ELF-1 (cell line): ENCODE data around the gene DENND4A.
"Not testable (repeated sequence)": the region's sequence is repeated elsewhere in the genome, so short reads cannot be mapped to it uniquely, and the experiment has no call there.

Source experiments
- DNase-seq: peaks from one replicate; pipeline ENCODE4 v3.0.0-alpha.2; 2016; ENCODE audit warnings: low read depth, low spot score

The DENND4A gene

DNA sequence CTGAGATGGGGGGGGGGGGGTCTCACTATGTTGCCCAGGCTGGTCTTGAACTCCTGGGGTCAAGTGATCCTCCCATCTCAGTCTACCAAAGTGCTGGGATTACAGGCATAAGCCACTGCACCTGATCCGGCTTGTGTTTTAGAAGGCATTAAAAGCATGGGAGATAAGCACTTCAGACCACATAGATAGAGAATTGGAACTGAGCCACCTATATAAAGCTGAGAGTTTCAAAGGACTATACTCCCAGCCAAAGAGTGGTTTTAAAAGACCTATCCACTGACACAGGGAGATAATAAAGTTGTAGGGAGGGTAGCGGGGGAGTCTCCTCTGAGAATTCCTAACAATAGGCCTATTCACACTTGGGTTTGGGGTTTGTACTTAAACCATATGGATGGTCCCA is 34.8 kb downstream of the DENND4A start:
- no peak for DNase-seq

DNA sequence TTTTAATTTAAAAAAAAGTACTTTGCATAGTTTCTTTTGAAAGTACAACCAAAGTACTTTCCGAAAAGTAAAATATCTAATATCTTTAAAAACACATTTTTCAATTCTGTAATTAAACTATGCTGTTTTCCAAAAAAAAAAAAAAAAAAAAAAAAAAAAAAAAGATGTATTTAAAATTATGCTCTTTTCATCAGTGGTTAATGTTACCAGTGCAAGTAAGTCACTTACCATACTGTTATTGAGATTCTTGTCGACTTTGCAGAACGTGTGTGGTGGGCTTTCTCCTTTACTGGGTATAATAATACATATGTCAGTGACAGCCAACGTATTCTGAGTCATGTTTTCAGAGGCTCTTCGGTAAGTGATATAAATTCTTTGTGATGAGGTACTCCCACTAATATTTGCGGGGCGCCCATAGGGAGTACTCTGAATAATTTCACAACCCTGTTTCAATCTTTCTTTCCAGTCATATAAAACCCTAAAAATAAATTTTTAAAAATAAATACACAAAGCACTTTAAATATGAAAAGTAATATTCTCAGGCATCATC is 39.9 kb downstream of the DENND4A start:
- DNase-seq: no peak

DNA sequence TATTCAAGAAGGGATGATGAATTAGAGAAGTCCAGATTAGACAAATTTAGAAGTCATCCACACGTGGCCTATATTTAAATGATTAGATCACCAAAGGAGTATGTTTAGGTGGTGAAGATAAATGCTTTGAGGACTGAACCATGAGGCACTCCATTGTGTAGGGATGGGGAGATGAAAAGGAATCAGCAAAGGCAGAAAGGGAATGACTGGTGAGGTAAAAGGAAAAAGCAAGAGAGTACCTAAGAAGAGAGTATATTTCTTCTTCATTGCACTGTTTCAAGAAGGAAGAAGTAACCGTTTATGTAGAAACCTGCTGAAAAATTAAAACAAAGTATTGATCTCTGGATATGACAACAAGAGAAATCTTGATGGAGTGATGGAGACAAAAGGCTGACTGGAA is 40.7 kb downstream of the DENND4A start:
- no peak for DNase-seq

DNA sequence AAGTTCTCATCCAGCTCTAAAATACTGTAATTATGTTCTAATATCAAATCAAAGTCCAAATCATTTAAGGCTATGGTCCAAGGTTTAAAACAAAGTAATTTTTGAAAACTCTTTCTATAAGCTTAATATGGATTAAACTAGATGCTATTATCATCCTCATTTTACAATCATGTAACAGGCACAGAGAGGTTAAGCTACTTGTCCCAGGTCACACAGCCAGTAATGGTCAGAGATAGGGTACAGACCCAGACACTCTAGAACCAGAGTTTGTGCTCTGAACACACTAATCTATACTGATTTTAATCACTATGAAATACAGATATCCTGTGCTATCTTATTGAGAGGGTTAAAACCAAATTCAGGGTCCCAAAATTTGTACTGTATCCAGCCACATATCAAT is 44.8 kb downstream of the DENND4A start:
- DNase-seq: no peak

DNA sequence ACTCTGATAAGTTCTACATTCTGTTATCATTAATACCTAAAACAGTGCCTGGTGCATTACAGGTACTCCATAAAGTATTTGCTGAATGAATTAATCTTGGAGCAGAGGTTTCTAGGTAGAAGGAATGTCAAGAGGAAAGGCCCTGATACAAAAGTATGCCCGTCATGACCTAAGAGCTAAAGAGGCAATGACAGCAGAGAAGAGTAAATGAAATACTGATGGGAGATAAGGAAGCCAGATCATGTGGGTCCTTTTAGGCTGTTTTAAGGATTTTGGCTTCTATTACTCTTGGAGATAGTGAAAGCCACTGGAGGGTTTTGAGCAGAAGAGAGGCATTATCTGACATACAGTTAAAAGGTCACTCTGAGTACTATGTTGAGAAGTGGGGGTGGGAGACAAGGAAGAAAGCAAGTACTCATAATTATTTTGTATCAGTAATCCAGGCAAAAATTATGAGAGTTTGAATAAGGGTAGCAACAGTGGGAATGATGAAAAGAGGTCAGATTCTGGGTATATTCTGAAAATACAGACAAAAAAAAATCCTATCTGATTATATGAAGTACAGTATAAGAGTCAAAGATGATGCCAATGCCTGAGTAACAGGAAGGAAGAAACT is 48.3 kb downstream of the DENND4A start:
- DNase-seq: no peak

DNA sequence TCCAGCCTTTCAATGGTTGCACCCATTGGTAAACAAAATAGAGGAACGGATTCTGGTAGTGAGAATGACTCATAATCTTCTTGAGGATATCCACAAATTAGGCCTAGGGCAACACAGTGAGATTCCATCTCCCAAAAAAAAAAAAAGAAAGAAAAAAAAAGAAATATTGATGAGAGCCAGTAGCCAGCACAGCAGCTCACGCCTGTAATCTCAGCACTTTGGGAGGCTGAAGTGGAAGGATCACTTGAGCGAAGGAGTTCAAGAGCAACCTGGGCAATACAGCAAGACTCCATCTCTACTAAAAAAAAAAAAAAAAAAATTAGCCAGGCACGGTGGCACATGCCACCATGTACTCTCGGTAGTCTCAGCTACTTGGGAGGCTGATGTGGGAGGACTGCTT is 51.9 kb downstream of the DENND4A start:
- DNase-seq: no peak

DNA sequence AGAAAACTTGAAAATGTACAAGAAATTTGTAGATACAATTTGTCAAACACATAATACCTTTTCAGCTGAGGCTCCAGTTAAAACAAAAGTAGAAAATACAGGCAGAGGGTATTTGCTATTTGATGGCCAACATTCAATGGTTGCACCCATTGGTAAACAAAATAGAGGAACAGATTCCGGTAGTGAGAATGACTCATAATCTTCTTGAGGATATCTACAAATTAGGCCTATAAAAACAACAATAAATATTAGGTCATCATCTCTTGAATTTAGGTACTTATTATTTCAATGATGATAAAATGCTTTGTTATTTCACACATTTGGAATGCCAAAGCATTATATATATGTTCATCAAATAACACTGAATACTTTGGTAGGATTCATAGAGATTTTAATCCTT is 53.4 kb downstream of the DENND4A start:
- no peak for DNase-seq

DNA sequence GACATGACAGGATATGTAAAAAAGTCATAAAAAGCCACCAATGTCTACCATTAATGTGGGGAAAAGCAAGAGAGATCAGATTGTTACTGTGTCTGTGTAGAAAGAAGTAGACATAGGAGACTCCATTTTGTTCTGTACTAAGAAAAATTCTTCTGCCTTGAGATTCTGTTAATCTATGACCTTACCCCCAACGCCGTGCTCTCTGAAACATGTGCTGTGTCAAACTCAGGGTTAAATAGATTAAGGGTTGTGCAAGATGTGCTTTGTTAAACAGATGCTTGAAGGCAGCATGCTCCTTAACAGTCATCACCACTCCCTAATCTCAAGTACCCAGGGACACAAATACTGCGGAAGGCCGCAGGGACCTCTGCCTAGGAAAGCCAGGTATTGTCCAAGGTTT is 58.5 kb downstream of the DENND4A start:
- not testable (repeated sequence) for DNase-seq

DNA sequence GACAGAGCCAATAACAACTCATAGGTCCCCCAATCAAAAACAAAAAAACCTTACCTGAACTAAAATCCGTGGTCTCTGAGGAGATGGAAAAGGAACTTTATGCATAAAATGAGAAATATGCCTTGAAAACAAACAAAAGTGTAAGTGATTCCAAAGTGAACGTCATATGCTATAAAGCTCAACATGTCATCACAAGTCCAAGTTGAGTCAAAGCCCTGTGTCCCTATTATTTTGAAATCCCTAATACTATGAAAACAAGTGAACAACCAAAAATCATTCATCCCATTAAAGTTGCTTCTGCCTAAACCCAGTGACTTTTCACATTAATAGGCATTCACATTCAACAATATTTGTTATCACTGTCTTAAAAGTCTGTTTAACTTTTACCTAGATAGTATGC is 59.4 kb downstream of the DENND4A start:
- no peak for DNase-seq

DNA sequence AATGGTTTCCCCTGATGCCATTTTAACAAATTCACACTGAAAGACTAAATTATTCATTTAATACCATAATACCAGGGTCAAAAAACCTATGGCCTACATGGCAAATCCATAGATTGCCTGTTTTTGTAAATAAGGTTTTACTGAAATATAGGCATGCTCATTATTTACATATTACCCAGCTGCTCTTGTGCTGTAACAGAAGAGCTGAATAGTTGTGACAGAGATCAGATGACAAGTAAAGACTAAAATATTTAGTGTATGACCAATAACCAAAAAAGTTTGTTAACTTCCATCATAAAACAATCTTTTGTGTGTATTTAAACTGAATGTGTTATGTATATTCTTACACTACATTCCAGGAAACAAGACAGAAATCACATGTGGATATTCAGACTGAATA is 60.2 kb downstream of the DENND4A start:
- no peak for DNase-seq

DNA sequence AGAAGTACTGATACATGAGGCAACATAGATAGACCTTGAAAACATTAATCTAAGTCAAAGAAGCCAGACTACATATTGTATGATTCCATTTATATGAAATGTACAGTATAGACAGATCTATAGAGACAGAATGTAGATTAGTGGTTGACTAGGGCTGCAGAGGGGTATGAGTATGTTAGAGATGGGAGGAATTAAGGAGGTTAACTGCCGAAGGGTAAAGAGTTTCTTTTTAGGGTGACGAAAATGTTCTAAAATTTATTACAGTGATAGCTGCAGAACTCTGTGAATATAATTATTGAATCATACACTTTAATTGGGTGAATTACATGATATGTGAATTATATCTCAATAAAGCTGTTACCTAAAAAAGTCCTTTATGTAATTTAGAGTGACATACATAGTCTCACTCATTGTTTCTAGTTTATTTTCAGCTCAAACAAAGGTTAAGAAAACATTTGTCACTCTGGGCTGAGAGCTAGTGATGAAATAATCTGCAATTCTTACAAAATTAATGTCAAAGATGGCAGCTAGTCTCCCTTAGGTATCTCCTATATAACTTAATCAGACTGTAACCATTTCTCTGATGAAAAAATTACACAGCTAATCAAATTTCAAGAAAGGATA is 61.4 kb downstream of the DENND4A start:
- no peak for DNase-seq

DNA sequence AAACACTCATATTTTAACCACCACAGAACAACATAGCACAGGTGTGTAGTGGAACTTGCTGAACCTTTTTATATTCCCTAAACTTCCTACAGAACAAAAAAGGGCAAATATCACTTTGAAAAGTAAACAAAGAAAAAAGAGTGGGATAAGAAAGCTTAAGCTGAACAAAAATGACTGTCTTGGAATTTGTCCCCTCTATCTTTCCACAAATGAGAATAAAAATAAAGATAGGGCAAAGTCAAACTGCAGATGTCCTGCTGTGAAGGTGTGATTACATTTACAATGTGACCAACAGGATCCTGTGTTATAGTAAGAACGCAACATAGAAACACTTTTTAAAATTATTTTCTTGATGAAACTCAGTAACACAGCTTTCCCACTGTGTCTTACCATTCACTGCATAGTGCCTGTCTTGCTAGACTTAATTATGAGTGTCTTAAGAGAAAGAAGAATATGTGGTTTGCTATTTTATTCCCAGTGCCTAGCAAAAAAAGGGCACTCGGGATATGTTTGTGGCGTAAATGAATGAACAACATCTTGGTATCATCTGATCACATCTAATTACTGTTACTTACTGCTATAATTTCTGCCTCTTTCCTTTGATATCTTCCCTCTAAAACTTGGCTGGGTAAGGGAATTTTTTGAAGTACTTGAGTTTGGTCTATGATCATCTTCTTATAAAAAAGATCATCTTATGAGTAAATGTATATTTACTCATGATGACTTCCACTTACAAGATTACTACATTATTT is 67.5 kb downstream of the DENND4A start:
- DNase-seq: no peak

DNA sequence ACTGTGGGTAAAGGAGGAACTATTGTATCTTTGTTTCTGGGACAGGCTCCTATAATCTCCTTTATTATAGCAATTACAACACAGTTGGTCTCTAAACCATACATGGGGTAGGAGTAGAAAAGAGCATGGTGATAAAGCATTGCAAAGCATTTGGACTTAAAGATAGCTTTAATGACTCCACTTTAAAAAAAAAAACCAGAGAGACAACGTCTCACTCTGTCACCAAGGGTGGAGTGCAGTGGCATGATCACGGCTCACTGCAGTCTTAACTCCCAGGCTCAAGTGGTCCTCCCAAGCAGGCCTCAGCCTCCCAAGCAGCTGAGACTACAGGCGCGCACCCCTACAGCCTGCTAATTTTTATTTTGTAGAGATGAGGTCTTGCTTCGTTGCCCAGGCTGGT is 68.2 kb downstream of the DENND4A start:
- DNase-seq: no peak

DNA sequence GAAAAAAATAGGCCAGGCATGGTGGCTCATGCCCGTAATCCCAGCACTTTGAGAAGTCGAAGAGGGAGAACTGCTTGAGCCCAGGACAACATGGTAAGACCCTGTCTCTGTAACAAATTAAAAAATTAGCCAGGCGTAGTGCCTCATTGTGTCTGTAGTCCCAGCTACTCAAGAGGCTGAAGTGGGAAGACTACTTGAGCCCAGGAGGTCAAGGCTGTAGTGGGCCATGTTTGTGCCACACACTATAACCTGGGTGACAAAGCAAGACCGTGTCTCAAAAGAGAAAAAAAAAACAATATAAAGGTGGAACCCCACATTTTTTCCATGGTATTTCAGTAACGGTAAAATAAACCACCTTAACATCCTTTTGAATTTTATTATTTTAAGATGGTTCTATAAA is 69.9 kb downstream of the DENND4A start:
- no peak for DNase-seq

DNA sequence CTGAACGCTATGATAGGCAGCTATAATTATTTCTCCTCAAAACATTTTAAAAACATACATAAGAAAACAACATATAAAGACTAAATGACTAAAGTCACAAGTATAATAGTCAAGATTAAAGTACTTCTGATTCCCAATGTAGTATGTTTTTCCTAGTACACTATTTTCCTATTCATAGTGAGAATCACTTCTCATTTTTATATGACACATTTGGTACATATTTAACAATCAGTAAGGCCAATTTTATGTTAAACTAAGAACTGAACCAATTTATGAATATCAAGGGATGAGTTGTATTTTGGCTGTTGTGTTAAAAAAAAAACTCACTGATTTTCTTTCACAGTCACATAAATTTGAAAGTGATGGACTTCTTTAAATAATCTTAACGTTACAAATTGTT is 79.7 kb downstream of the DENND4A start:
- DNase-seq: no peak

DNA sequence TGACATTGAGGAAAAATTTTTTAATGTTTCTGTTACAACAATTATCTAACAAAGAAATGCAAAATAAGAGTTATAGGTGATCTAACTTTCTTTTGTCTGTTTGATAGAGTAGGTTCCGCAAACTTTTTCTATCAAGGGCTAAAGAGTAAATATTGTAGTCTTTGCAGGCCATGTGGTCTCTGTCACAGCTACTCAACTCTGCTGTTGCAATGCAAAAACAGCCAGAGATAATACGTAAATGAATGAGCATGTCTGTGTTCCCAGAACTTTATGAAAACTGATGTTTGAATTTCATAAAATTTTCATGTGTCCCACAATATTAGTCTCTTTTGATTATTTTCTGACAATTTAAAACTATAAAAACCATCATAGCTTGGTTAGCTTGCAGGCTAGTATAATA is 97.0 kb downstream of the DENND4A start:
- DNase-seq: no peak

DNA sequence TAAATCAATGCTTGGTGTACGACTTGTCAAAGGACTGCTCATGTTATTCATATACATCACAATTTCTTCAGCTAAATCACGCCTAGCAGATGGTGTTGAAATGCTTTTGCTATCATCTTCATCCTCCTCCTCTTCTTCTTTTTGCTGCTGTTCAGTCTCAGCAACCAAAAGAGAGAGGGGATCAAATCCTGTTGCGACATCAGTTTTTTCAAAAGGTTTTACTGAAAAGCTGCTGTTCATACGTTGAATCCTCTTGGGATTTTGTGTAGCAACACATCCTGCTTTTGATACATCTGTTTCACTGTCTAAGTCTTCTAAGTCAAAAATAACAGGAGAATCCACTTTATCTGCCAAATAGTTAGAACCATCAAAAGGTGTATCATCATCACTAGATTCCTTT is 101.3 kb downstream of the DENND4A start:
- no peak for DNase-seq

DNA sequence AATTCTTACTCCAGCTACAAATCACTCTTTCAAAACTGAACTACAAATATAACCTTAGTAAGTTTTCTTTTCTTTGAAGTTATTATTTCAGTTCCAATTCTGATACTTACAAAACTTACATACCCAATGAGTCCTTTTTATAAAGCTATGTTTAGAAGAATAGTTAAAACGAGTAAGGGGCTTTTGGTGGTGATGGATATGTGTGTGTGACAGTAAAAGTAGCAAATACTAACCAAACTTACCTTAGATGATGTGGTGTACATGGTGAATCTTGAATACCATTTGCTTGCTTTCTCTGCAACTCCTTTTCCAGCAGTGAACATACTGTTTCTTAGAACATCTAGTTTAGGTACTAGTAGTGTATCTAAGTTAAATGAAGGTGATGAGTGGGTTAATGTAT is 101.9 kb downstream of the DENND4A start:
- no peak for DNase-seq

DNA sequence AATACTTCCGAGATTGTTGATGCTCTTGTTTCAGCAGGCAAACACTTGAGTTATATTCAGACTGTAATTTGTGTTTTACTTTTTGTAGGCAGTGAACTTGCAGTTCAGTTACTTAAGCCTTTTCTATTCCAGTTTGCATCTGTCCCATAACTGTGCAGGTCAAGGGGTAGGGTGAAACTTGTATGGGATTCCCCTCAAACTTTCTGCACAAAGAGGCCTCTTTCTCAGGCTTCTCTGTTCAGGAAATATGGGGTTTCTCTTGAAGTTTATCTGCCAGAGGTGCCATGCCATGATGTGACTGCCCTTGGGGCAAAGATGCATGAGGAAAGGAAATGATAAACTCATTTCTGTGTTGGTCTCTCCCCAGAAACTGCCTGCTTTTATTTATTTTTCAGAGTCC is 103.6 kb downstream of the DENND4A start:
- DNase-seq: no peak

DNA sequence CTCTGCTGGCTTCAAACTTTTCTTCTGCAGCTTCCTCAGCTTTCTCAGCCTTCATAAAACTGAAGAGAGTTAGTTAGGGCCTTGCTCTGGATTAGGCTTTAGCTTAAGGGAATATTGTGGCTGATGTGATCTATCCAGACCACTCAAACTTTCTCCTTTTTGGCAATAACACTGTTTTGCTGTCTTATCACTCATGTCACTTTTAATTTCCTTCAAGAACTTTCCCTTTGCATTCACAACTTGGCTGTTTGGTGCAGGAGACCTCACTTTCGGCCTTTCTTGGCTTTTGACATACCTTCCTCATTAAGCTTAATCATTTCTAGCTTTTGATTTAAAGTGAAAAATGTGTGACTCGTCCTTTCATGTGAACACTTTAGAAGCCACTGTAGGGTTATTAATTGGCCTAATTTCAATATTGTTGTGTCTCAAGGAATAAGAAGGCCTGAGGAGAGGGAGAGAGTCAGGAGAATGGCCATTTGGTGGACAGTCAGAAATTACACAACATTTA is 109.6 kb downstream of the DENND4A start:
- DNase-seq: no peak

DNA sequence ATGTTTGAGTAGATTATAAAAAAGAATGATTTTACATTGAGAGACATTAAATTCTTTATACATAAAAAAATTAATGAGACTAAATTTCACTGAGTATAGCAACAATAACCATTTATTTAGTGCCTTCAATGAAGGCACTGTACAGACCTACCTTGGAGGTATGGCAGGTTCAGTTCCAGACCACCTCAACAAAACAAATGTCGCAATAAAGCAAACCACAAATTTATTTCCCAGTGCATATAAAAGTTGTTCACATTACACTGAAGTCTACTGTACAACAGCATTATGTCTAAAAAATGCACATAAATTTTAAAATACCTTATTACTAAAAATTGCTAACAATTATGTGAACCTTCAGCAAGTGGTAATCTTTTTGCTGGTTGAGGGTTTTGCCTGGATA is 111.5 kb downstream of the DENND4A start:
- no peak for DNase-seq

DNA sequence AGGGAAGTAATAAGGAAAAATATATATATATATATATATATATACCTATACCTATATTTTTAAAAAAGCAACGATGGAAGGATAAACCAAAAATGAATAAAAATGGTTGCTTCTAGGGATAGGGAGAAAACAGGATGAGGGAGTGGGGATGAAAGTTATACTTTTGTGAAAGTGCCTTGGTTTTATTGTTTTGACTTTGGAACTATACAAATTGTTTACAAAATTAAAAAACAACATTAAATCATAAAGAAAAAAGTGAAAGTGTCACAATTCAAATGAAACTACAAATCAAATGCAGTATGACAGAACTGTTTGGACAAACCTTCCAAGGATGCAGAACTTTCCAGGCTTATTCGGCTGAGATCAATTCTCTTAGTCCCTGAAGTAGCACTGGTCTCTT is 116.0 kb downstream of the DENND4A start:
- DNase-seq: no peak

DNA sequence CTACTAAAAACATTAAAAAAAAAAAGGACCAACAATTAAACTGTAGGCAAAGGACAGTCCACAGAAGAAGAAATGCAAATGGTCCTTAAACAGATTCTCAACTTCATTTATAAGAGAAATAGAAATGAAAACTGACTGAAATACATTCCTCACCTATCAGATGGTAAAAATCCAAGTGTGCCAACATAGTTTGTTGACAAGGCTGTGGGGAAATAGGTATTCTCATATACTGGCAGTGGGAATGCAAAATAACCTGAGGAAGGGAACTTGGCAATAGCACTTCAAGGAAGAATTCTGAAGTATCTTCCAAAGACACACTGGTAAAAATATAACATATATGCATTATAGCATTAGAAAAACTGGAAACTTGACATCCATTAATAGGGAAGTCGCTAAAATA is 116.5 kb downstream of the DENND4A start:
- no peak for DNase-seq
